Skin epidermis (tissue), 12 donors: ENCODE data around the gene SORCS2.
"Not testable (repeated sequence)": the region's sequence is repeated elsewhere in the genome, so short reads cannot be mapped to it uniquely, and the experiment has no call there.

Source experiments
- H3K27ac ChIP-seq, 21 experiments: fragments of 200-600 bp; sonication (generic) in 11 of 21; one replicate each; pipeline ENCODE4 v1.5.0; 2020; ENCODE audit warnings: mild to moderate bottlenecking in 3 of 21, inconsistent platforms in 2 of 21, moderate library complexity in 2 of 21
- H3K4me3 ChIP-seq, 7 experiments: fragments of 200-600 bp; sonication (generic) in 2 of 7; one replicate each; pipeline ENCODE4 v1.5.0; 2020; ENCODE audit warnings: inconsistent platforms in 2 of 7, mild to moderate bottlenecking in 2 of 7, moderate library complexity in 1 of 7

The SORCS2 gene

GRCh38 chr4:7212921-7213320 lies 20.6 kb downstream of the SORCS2 start:
- H3K4me3 ChIP-seq, result no peak overlapping the region
- H3K27ac ChIP-seq, result peak overlapping the region in 3 of 21 experiments; percentile 14 to 54 (median 46)

- H3K27ac ChIP-seq, result peak overlapping the region in 2 of 21 experiments; percentile 28 to 34
- H3K4me3 ChIP-seq, result no peak overlapping the region
Observed at GRCh38 chr4:7213807-7214206, 21.5 kb downstream of the SORCS2 start.

- Histone ChIP-seq H3K4me3 (no peak overlapping the region), H3K27ac (no peak overlapping the region)
Observed at GRCh38 chr4:7214359-7214758, 22.0 kb downstream of the SORCS2 start.

- H3K4me3 ChIP-seq, H3K27ac ChIP-seq: not testable (repeated sequence)
Observed at GRCh38 chr4:7215187-7215586, 22.8 kb downstream of the SORCS2 start.

GRCh38 chr4:7217039-7217438 lies 24.7 kb downstream of the SORCS2 start:
- H3K4me3 ChIP-seq, result no peak overlapping the region
- no peak overlapping the region for H3K27ac ChIP-seq

- no peak overlapping the region for H3K4me3 ChIP-seq
- H3K27ac ChIP-seq, result no peak overlapping the region
Observed at GRCh38 chr4:7217474-7218321, 25.4 kb downstream of the SORCS2 start.

GRCh38 chr4:7218686-7219085 lies 26.3 kb downstream of the SORCS2 start:
- H3K27ac ChIP-seq, result no peak overlapping the region

GRCh38 chr4:7222521-7222920 lies 30.2 kb downstream of the SORCS2 start:
- Histone ChIP-seq H3K4me3 (no peak overlapping the region), H3K27ac (no peak overlapping the region)

More at GRCh38 chr4:7218686-7219085, 26.3 kb downstream of the SORCS2 start:
- no peak overlapping the region for H3K4me3 ChIP-seq

- no peak overlapping the region for H3K27ac ChIP-seq
- no peak overlapping the region for H3K4me3 ChIP-seq
Observed at GRCh38 chr4:7223541-7223940, 31.2 kb downstream of the SORCS2 start.

- peak overlapping the region in 1 of 21 experiments; percentile 13 for H3K27ac ChIP-seq
- H3K4me3 ChIP-seq, result no peak overlapping the region
Observed at GRCh38 chr4:7224001-7224400, 31.7 kb downstream of the SORCS2 start.

- no peak overlapping the region for H3K4me3 ChIP-seq
- no peak overlapping the region for H3K27ac ChIP-seq
Observed at GRCh38 chr4:7224878-7225533, 32.7 kb downstream of the SORCS2 start.

- H3K4me3 ChIP-seq, result no peak overlapping the region
- no peak overlapping the region for H3K27ac ChIP-seq
Observed at GRCh38 chr4:7226439-7226838, 34.1 kb downstream of the SORCS2 start.

- H3K27ac ChIP-seq, result no peak overlapping the region
- no peak overlapping the region for H3K4me3 ChIP-seq
Observed at GRCh38 chr4:7227008-7227407, 34.7 kb downstream of the SORCS2 start.

GRCh38 chr4:7228734-7229133 lies 36.4 kb downstream of the SORCS2 start:
- H3K4me3 ChIP-seq, result no peak overlapping the region
- no peak overlapping the region for H3K27ac ChIP-seq

GRCh38 chr4:7232061-7232650 lies 39.8 kb downstream of the SORCS2 start:
- Histone ChIP-seq H3K27ac (no peak overlapping the region), H3K4me3 (no peak overlapping the region)

- H3K27ac ChIP-seq, result no peak overlapping the region
- no peak overlapping the region for H3K4me3 ChIP-seq
Observed at GRCh38 chr4:7233006-7233580, 40.8 kb downstream of the SORCS2 start.

- H3K4me3 ChIP-seq, result no peak overlapping the region
- no peak overlapping the region for H3K27ac ChIP-seq
Observed at GRCh38 chr4:7233601-7234000, 41.3 kb downstream of the SORCS2 start.

- Histone ChIP-seq H3K27ac (no peak overlapping the region), H3K4me3 (no peak overlapping the region)
Observed at GRCh38 chr4:7234355-7235029, 42.2 kb downstream of the SORCS2 start.

- no peak overlapping the region for H3K4me3 ChIP-seq
- no peak overlapping the region for H3K27ac ChIP-seq
Observed at GRCh38 chr4:7235030-7235380, 42.7 kb downstream of the SORCS2 start.

GRCh38 chr4:7236847-7237246 lies 44.5 kb downstream of the SORCS2 start:
- peak overlapping the region in 6 of 21 experiments; percentile 4 to 62 (median 49) for H3K27ac ChIP-seq
- no peak overlapping the region for H3K4me3 ChIP-seq
